Activated CD4-positive, alpha-beta T cell treated with anti-CD3 and anti-CD28 coated beads for 48 hours (primary cell): Measurements from ENCODE around the gene ZNF398.
"Not testable (repeated sequence)": the region's sequence is repeated elsewhere in the genome, so short reads cannot be mapped to it uniquely, and the experiment has no call there.

ENCODE experiments used
- DNase-seq: peaks from one replicate; pipeline ENCODE4 v3.0.0-alpha.2; 2020

The ZNF398 gene

DNA sequence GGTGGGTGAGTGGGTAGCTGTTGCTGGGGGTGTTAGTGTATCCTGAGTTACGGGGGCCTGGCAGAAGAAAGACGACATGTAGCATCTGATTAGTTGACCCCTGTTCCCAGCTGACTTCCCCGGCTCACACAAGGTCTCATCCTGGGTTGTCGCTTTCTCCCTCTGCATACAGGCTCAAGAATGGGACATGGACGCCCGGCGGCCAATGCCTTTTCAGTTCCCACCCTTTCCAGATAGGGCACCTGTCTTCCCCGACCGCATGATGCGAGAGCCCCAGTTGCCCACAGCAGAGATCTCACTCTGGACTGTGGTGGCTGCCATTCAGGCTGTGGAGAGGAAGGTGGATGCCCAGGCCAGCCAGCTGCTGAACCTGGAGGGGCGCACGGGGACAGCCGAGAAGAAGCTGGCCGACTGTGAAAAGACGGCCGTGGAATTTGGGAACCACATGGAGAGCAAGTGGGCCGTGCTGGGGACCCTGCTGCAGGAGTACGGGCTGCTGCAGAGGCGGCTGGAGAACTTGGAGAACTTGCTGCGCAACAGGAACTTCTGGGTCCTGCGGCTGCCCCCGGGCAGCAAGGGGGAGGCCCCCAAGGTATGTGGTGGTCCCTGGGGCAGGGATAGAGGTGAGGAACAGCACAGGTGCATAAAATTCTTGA lies 51.0 kb downstream of the ZNF398 start:
- DNase-seq, result no peak

DNA sequence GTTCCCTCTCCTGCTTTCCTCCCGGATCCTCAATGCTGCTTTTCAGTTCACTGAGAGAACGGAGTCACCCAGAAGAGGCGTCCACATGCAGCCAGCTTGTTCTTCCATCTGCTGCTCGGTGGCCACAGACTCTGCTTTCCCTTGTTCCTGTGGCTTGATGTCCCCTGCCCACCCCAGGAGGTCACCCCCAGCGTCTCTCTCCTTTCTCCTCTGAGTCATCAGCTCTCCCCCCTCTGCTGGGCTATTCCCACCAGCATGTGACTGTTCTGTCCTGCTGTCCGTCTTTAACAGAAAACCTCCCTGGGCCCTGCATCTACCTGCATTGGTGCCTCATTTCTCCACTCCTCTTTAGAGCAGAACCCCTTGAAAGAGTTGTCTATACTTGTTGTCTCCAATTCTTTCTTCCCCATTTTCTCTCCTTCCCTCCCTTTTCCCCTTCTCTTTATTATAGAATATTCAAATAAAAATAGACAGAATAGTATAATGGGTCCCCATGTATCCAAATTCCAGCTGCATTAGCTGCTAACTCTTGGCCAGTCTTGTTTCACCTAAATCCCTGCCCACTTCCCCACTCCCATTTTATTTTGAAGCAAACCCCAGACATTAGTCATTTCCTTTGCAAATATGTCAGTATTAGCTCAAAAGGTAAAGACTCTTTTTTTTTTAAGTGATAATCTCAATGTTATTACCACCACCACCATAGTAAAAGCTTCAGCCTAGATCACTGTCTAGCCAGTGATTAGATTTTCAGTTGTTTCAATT lies 52.2 kb downstream of the ZNF398 start:
- DNase-seq, result no peak

DNA sequence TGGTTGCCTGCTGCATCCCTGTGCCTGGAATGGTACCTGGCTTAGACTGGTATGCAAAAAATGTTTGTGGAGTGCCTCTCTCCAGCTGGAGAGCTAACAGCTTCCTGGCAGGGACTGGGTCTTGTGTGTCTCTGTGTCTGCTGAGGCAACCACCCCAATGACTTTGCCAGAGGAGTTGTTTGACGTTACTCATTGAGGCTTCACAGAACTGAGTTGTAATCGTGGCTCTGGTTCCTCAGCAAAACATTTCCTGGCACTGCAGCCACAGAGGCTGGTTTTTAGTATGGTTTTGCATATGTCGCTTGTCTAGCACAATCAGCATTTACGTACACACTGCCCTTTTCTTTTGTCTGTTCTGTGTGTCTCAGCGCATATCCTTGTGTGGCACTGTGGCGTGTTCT lies 55.6 kb downstream of the ZNF398 start:
- peak; percentile 50 for DNase-seq

DNA sequence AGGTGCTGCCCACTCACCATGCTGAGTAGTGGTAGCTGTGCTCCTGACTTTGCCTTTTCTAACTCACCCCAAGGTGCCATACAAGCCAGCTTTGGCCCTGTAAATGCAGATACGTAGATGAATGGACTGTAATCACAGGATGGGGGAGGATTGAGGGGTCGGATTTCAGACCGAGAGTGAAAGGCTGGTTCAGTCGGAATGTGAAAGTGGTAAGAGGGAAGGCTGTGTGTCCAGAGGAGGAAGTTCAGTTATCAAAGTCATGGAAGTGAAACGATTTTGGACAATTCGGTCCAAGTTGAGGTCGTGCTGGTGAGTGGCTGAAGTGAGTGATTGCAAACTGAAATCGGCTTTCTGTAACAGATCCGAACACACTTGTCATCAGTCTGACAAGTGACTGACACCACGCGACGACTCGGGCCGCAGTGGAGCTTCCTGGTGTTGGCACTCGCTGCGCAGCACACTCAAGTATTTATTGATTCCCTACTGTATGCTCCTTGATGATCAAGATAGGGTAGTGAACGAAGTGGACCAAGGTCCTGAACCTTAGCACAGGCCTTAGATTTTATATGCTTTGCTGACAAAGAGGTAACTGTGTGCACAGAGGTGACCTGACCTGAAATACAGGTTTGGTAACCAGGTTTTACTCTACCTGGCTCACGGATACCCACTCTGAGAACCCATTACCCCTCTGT lies 58.6 kb downstream of the ZNF398 start:
- no peak for DNase-seq

DNA sequence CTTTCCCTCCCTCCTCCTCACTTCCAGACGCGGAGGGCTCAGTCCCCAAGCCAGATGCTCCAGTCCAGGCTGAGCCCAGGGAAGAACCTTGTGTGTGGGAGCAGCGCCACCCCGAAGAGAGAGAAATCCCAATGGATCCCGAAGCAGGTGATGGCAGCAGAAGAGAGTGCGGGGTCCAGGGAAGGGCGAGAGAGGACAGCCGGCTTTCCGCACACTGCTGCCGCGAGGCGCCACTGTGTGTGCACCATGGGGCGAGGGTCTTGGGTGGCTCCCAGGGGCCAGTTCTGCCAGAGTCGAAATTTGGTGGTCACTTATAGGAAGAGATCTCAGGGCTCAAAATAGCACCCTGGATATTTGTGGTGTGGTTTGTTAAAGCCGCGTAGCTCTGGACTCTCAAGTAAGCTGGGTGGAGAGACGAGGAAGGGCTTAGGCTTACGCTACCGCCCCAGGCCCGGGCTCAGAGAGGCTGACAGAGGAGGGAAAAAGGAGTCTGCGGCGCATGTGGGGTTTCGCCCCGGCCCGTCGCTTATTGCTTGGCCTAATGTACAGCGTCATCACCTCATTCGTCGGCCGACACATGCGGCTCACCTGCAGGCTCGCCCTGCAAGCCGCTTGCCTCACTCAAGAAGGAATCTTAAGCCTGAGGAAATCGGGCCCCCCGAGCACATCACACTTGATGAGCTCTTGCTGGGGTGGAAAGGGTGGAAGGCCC lies 60.2 kb downstream of the ZNF398 start:
- DNase-seq, result no peak

DNA sequence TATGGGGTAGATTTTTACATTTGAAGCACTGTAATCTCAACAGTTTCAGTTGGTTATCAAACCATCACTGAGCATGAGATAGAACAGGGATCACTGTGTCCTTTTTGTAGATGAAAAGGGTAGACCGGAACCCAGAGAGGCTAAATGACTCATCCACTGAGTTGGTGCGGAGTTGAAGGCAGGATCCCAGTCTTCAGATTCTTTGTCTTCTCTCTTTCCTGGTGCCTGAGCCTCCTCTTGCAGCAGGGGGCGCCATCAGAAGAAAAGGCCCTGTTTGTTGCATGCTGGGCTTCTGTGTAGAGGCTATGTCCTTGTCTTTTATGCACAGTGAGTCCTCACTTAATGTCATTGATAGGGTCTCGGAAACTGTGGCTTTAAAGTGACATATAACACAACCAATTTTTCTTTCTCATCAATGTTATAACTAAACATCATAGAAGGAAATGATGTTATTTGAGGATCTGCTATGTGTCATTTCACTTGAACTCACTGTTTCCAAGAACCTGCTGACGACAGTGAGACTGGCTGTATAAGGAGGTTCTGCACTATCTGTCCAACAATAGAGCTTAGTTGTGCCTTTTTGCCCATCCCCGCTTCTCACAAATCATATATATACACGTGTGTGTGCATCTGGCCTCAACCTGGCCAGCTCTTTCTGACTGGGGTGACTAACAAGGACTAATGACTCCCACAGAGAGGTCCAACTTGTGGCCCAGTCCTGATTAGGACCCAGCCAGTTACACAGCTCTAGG lies 62.4 kb downstream of the ZNF398 start:
- peak; percentile 93 for DNase-seq

DNA sequence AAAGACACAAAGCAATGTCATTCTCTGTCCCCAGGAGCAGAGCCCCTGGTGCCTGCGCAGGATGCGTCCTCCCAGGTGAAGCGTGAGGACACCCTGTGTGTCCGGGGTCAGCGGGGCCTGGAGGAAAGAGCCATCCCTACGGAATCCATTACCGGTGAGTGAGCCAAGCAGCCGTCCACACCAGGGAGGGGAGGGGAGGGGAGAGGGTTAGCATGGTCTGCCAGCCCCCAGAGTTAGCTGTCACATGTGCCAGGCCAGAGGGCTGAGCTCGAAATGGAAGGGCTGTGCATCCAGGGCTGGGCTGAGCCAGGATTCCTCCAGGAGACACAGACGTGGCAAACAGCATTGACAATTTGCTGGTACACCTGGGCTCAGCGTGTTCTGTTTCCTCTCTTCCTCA lies 63.3 kb downstream of the ZNF398 start:
- DNase-seq, result no peak

DNA sequence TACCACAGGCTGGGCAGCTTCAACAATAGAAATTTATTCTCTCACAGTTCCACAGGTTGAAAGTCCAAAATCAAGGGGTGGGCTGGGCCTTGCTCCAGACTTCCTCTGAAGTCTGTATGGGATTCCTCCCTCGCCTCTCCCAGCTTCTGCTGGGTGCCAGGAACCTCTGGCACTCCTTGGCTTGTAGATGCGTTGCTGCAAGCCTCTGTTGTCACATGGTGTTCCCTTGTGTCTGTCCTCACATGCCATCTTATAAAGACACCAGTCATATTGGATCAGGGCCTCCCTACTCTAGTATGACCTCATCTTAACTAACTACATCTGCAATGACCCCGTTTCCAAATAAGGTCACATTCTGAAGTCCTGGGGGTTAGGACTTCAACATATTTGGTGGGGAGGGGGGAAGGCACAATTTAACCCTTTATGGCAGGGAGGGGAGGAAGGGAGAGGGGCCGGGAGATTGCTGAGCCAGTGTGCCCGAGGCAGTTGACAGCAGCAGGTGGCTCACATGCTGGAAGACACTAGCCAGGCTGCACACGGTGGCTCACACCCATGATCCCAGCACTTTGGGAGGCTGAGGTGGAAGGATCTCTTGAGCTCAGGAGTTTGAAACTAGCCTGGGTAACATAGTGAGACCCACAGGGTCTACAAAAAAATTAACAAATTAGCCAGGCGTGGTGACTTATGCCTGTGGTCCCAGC lies 66.9 kb downstream of the ZNF398 start:
- DNase-seq, result no peak

DNA sequence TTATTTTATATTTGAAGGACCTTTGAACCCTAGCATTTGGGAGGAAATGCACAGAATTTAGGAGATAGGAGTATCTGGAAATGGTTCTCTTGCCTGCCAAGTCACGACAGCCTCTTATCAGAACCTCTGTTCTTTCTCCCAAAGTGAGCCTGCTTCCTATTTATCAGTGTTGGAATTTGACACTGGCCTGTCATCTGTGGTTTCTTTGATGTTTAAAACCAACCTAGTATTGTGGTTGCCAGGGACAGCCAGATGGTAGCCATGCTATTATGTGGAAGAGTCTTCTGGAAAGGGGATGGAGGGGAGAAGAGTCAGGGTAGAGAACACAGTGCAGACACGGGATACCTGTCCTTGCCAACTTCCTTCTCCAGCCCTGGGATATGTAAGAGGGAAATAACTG lies 69.1 kb downstream of the ZNF398 start:
- DNase-seq, result no peak

DNA sequence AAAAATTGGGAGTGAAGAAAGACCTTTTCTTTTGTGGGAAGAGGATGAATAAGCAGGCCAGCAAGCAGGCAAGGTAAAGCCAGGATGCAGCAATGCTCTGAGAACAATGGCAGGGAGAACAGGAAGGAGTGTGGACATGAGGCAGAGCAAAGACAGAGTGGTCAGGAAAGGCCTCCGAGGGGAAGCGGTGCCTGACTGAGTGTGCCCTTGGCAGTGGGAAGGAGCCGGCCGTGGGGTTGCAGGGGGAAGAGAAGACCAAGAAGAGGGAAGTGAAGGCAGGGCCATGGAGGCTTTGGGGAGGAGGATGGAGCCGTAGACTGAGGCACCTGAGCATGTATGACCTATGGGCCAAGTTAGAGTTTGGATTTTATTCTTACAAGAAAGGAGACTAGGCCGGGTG lies 70.3 kb downstream of the ZNF398 start:
- no peak for DNase-seq

DNA sequence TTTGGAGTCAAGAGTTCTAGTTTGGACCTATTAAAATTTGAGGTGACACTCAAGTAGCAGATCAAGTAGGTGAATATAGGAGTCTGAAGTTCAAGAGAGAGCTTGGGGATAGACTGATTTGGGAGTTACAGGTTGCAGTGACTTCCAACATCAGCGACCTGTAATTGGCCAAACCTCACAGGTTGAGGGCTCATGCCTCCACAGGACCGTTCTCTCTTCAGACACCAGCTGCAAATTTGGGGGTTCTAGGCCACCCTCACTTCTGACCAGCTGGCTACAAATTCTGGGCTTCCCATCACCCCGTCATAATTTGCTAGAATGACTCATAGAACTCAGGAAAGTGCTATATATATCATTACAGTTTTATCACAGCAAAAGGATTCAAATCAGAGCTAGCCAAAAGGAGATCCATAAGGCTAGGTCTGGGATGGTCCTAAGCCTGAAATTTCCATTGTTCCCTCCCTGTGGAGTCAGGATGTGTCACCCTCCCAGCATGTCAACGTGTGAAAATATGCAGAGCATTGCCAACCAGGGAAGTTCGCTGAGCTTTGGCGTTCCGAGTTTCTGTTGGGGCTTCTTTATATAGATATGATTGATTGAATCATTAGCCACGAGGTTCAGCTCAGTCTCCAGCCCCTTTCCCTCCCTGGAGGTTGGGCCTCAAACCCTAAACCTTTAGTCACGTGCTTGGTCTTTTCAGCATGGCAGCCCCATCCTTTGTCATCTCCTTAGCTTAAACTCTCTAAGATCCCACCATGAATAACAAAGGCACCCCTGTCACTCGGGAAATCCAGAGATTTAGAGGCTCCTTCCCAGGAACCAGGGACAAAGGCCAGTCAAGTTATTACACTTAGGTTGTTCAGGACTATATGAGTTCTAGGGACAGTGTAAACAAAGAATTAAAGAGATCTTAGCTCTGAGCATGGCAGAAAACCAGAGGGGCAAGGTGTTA lies 71.5 kb downstream of the ZNF398 start:
- no peak for DNase-seq

DNA sequence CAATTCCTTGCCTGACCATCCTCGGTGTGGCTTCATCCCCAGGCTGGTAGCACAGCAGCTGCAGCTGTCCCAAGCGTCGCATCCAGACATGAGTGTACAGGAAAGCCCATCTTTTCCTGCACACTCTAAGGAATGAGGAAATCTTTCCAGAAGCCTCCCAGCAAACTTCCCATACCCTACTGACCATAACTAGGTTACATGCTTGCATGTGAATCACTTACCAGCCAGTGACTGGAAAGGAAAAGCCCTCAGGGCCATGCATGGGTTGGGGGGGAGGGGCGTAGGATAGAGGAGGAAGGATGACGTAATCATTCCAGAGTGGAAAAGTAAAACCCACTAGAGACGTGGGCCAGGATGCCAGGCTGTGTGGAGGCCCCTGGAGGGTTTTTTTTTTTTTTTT lies 73.3 kb downstream of the ZNF398 start:
- DNase-seq, result no peak

DNA sequence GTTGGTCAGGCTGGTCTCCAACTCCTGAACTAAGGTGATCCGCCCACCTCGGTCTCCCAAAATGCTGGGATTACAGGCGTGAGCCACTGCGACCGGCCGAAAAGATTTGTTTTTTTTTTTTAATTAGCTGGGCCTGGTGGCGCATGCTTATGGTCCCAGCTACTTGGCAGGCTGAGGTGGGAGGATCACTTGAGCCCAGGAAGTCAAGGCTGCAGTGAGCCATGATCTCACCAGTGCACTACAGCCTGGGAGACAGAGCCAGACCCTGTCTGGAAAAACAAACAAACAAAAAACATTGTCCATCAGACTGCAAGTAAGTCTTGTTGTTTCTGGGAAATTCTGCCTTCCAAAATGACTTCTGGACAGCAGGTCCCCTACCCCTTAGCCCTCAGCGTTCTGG lies 75.9 kb downstream of the ZNF398 start:
- no peak for DNase-seq

DNA sequence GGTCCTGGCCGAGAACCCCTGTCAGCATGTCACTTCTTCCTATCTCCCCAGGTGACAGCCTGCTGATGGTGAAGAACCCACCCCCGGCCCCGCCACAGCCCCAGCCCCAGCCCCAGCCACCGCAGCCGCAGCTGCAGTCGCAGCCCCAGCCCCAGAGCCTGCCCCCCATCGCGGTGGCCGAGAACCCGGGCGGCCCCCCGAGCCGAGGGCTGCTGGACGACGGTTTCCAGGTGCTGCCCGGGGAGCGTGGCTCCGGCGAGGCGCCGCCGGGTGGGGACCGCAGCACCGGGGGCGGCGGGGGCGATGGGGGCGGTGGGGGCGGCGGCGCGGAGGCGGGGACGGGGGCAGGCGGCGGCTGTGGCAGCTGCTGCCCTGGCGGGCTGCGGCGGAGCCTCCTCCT lies 76.5 kb downstream of the ZNF398 start:
- DNase-seq, result no peak

DNA sequence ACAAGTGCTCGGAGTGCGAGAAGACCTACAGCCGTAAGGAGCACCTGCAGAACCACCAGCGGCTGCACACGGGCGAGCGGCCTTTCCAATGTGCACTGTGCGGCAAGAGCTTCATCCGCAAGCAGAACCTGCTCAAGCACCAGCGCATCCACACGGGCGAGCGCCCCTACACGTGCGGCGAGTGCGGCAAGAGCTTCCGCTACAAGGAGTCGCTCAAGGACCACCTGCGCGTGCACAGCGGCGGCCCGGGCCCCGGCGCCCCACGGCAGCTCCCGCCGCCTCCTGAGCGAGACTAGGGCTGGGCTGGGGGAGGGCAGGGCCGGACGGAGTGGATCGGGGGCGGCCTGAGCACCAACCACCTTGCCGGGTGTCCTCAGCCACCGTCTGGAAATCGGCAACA lies 77.1 kb downstream of the ZNF398 start:
- DNase-seq, result no peak

DNA sequence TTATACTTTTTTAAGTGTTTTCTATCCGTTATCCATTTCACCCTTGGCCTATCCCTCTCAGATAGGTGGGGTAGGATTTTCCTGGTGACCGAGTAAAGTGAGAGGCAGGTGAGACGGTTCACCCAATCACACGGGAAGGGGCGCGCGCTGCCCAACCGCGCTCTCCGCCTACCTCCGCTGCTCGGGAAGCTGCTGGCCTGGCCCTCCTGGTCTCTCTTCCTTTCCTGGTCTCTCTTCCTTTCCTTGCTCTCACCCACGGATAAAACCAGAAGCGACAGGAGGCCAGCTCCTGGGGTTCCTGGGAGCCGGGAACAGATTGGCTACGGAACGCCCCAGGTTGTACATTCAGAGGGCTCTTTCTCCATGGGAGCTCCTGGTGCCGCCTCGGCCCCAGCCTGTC lies 77.9 kb downstream of the ZNF398 start:
- no peak for DNase-seq

DNA sequence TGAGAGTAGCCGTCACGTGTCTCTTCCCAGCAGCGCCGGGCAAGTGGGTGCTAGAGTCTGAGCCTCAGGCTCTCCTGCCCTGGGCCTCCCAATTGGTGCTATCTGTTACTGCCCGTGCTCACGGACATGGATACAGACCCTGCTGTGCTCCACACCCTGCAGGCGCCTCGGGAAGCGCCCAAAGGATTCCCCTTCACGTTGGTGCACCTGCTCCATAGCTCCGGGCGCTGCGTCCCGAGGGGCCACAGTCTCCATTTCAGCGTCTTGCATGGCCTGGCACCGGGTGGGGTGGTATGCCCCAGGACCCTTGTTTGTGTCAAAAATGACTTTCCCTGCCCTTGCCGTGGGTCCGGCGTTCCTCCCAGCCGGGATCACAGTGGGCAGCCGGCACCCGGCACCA lies 78.4 kb downstream of the ZNF398 start:
- DNase-seq, result no peak

DNA sequence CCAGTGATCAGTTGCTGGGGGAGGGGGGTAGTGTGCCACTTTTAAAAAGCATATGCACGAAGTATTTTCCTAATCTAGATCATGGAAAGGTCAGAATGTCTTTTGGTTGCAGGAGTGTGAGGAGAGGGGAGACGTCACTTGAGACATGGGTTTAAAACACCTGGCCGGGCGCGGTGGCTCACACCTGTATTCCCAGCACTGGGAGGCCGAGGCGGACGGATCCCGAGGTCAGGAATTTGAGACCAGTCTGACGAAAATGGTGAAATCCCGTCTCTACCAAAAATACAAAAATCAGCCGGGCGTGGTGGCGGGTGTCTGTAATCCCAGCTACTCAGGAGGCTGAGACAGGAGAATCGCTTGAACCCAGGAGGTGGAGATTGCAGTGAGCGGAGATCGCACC lies 79.1 kb downstream of the ZNF398 start:
- DNase-seq, result not testable (repeated sequence)

DNA sequence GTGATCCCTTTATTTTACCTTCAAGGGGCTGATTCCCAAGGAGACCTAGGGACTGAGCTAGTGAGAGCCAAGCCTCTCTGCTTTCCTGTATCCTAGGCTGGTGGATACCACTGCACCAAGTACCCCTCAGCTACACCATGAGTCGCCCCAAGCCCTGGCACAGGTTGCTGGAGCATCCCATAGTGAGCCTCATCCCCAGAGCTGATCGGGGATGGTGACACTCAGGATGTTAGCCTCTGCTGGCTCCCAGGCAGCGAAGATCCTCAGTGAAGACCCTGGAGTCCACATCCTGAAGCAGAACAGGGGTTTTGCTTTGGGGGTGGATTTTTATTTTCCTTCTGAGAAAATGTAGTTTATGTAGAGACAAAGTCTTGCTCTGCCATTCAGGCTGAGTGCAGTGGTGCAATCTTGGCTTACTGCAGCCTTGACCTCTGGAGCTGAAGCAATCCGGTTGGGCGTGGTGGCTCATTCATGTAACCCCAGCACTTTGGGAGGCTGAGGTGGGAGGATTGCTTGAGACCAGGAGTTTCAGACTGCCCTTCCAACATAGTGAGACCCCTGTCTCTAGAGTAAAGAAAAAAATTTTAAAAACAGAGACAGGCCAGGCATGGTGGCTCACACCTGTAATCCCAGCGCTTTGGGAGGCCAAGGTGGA lies 79.7 kb downstream of the ZNF398 start:
- no peak for DNase-seq

DNA sequence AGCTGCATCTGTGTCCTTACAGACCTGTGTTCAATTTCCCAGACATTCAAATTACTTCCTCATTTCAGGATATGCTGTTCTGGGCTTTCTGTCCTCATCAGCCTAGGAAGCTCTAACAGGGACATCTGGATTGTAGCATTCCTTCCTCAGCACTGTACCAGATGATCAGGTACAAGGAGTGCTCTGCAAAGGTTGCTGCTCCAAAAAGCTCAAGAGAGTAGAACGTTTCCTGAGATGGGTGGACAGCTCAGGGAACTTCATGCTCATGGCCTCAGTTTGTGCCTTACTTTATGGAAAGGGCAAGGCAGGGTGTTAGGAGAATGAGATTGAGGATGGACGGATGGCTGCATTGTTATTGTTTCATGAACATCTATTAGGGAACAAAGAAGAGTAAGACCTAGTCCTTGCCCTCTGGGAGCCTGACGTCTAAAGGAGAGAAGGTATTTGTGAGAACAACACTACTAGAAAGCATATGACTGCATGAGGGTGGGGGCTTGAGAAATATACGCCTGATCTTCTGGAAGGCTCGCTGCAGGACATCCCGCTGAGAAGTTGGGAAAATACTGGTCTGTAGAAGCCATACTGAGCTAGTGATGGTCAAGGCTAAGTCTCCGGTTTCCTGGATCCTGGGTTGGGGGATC lies 81.7 kb downstream of the ZNF398 start:
- DNase-seq, result no peak
